K562 (cell line): ENCODE data around the gene RPL7A. TPM values are rescaled to one million over a fixed set of nuclear protein-coding genes. Genes with fewer than 3 reads are reported as not detected.

Source experiments
- BACH1 ChIP-seq: fragments of 200-800 bp; sonication (Bioruptor generic); IDR thresholded peaks from 2 replicates; pipeline ENCODE4 v1.6.1; 2016; ENCODE audit warnings: missing genetic modification characterization, missing compliant biosample characterization
- BHLHE40 ChIP-seq: IDR thresholded peaks from 2 replicates; pipeline ENCODE4 v1.6.1; 2011; ENCODE audit warnings: low read length, improper control_type of control experiment
- CCAR2 ChIP-seq: fragments of 200-400 bp; formaldehyde crosslinking; IDR thresholded peaks from 2 replicates; pipeline ENCODE4 v1.6.1; 2017; ENCODE audit warnings: mild to moderate bottlenecking, low read depth, low read length
- CHD4 ChIP-seq: fragments of 200-600 bp; sonication (generic); IDR thresholded peaks from 3 replicates; pipeline ENCODE4 v1.6.1; 2012; ENCODE audit warnings: low read depth, mild to moderate bottlenecking, mixed read lengths, low read length, inconsistent platforms; ENCODE audit not compliant: insufficient read depth, insufficient replicate concordance, poor library complexity, severe bottlenecking
- CSDE1 ChIP-seq, 2 experiments: fragments of 450-650 bp; IDR thresholded peaks; 2 replicates each; pipeline ENCODE4 v1.6.1; 2016; ENCODE audit warnings: mild to moderate bottlenecking in 1 of 2
- HDAC3 ChIP-seq: fragments of 450-650 bp; IDR thresholded peaks from 2 replicates; pipeline ENCODE4 v1.6.1; 2018; ENCODE audit warnings: borderline replicate concordance, mild to moderate bottlenecking, moderate library complexity; ENCODE audit not compliant: partially characterized antibody
- HIVEP1 ChIP-seq: fragments of 250-450 bp; sonication (Bioruptor Pico); IDR thresholded peaks from 2 replicates; pipeline ENCODE4 v1.4.0; 2020; ENCODE audit warnings: mild to moderate bottlenecking
- MEF2D ChIP-seq: conservative IDR thresholded peaks from 2 replicates; pipeline ENCODE4 v1.6.1; 2016; ENCODE audit warnings: low read depth, missing genetic modification characterization, missing compliant biosample characterization
- MIER1 ChIP-seq: fragments of 450-650 bp; IDR thresholded peaks from 2 replicates; pipeline ENCODE4 v1.6.1; 2016; ENCODE audit warnings: antibody characterized with exemption, mild to moderate bottlenecking, low read depth
- NFYB ChIP-seq: IDR thresholded peaks from 2 replicates; pipeline ENCODE4 v1.6.1; 2011; ENCODE audit warnings: mild to moderate bottlenecking, moderate library complexity; ENCODE audit not compliant: insufficient read length; ENCODE audit errors: extremely low read depth
- NR2F6 ChIP-seq: fragments of 450-650 bp; formaldehyde crosslinking; IDR thresholded peaks from 2 replicates; pipeline ENCODE4 v1.4.0; 2020; ENCODE audit warnings: mild to moderate bottlenecking
- NUFIP1 ChIP-seq: fragments of 450-650 bp; IDR thresholded peaks from 2 replicates; pipeline ENCODE4 v1.6.1; 2018; ENCODE audit not compliant: partially characterized antibody
- PCBP2 ChIP-seq: fragments of 200-400 bp; formaldehyde crosslinking; IDR thresholded peaks from 2 replicates; pipeline ENCODE4 v1.6.1; 2018; ENCODE audit warnings: low read length, low read depth, mild to moderate bottlenecking, moderate library complexity; ENCODE audit not compliant: poor library complexity, severe bottlenecking
- PRPF4 ChIP-seq: fragments of 200-400 bp; formaldehyde crosslinking; IDR thresholded peaks from one replicate; pipeline ENCODE4 v1.6.1; 2017; ENCODE audit warnings: low read length, low read depth, mild to moderate bottlenecking; ENCODE audit not compliant: insufficient read depth, poor library complexity, severe bottlenecking
- PYGO2 ChIP-seq: fragments of 450-650 bp; IDR thresholded peaks from 2 replicates; pipeline ENCODE4 v1.6.1; 2016; ENCODE audit warnings: mild to moderate bottlenecking, missing genetic modification characterization, moderate library complexity, missing compliant biosample characterization
- TARDBP ChIP-seq: fragments of 450-650 bp; IDR thresholded peaks from 2 replicates; pipeline ENCODE4 v1.6.1; 2016
- TSC22D4 ChIP-seq: fragments of 450-650 bp; IDR thresholded peaks from 2 replicates; pipeline ENCODE4 v1.6.1; 2016; ENCODE audit warnings: missing genetic modification characterization, missing biosample characterization, control low read depth
- XRCC3 ChIP-seq: fragments of 450-650 bp; IDR thresholded peaks from 2 replicates; pipeline ENCODE4 v1.6.1; 2017; ENCODE audit warnings: mild to moderate bottlenecking, moderate library complexity
- YBX1 ChIP-seq: fragments of 450-650 bp; IDR thresholded peaks from 2 replicates; pipeline ENCODE4 v1.7.1; 2016; ENCODE audit warnings: mild to moderate bottlenecking
- ZBED1 ChIP-seq: IDR thresholded peaks from 2 replicates; pipeline ENCODE4 v1.6.1; 2014
- ZFP1 ChIP-seq: fragments of 450-650 bp; formaldehyde crosslinking; IDR thresholded peaks from 2 replicates; pipeline ENCODE4 v1.4.0; 2020; ENCODE audit warnings: mild to moderate bottlenecking, mixed read lengths
- polyA plus RNA-seq, 8 experiments: library from polyadenylated mRNA; depleted of rRNA in 4 of 8; stranded (reverse) in 5 of 8; unstranded in 3 of 8; fragments of >200 nt; fragmentation: Nextera tagmentation in 2 of 8; fragmentation: Illumina TruSeq in 1 of 8; extraction: Ambion mirVana in 2 of 8; extraction: Trizol in 1 of 8; gene quantifications; 2 replicates each; pipeline versions ENCODE4 v1.2.1 to v1.2.3, GENCODE V29; 2011 to 2014; ENCODE audit warnings: inconsistent platforms in 1 of 8, missing spikeins in 1 of 8
- total RNA-seq, 7 experiments: library from RNA; depleted of rRNA in 6 of 7; stranded (reverse); fragments of >200 nt in 6 of 7; fragmentation: Illumina TruSeq in 2 of 7; extraction: Trizol in 2 of 7; gene quantifications; 2 replicates each; pipeline versions ENCODE4 v1.2.1 to v1.2.3, GENCODE V29; 2011 to 2021; ENCODE audit warnings: low replicate concordance in 1 of 7
- TF ChIP-seq, protein P1 (sequence below): sonication (generic); formaldehyde crosslinking; IDR thresholded peaks from 2 replicates; pipeline ENCODE4 v1.8.1; 2022; ENCODE audit warnings: missing genetic modification reagents
- TF ChIP-seq, protein P2 (sequence below): IDR thresholded peaks from 2 replicates; pipeline ENCODE4 v1.6.1; 2011; ENCODE audit warnings: borderline replicate concordance, low read depth, mild to moderate bottlenecking, moderate library complexity, low read length; ENCODE audit not compliant: insufficient read depth, poor library complexity, severe bottlenecking

RPL7A gene
- total and polyA plus RNA-seq, 9 of the 15 experiments (the other 6 are each of a cell fraction or from before 2014, with no cell fraction given), result 1,935 to 3,760 (median 2,652) TPM

GRCh38 chr9:133359399-133360175 is 11.6 kb downstream of the RPL7A start (continued):
- TF ChIP-seq, protein P1, sequence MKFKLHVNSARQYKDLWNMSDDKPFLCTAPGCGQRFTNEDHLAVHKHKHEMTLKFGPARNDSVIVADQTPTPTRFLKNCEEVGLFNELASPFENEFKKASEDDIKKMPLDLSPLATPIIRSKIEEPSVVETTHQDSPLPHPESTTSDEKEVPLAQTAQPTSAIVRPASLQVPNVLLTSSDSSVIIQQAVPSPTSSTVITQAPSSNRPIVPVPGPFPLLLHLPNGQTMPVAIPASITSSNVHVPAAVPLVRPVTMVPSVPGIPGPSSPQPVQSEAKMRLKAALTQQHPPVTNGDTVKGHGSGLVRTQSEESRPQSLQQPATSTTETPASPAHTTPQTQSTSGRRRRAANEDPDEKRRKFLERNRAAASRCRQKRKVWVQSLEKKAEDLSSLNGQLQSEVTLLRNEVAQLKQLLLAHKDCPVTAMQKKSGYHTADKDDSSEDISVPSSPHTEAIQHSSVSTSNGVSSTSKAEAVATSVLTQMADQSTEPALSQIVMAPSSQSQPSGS, result no peak
- no peak for TF ChIP-seq NR2F6 (CRISPR knock-in tag)
- TF ChIP-seq MIER1, result no peak
- TF ChIP-seq ZFP1, result no peak
- no peak for TF ChIP-seq MEF2D
- TF ChIP-seq CCAR2, result no peak
- no peak for TF ChIP-seq PCBP2
- no peak for TF ChIP-seq BACH1
- no peak for TF ChIP-seq HIVEP1 (CRISPR knock-in tag)
- TF ChIP-seq NFYB, result no peak
- no peak for TF ChIP-seq CHD4
- TF ChIP-seq TSC22D4 (tag), result no peak
- TF ChIP-seq PRPF4, result no peak
- TF ChIP-seq, protein P2, sequence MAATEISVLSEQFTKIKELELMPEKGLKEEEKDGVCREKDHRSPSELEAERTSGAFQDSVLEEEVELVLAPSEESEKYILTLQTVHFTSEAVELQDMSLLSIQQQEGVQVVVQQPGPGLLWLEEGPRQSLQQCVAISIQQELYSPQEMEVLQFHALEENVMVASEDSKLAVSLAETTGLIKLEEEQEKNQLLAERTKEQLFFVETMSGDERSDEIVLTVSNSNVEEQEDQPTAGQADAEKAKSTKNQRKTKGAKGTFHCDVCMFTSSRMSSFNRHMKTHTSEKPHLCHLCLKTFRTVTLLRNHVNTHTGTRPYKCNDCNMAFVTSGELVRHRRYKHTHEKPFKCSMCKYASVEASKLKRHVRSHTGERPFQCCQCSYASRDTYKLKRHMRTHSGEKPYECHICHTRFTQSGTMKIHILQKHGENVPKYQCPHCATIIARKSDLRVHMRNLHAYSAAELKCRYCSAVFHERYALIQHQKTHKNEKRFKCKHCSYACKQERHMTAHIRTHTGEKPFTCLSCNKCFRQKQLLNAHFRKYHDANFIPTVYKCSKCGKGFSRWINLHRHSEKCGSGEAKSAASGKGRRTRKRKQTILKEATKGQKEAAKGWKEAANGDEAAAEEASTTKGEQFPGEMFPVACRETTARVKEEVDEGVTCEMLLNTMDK, result no peak
- TF ChIP-seq PYGO2 (tag), result no peak
- no peak for TF ChIP-seq TARDBP
- TF ChIP-seq HDAC3, result no peak
- TF ChIP-seq BHLHE40, result peak; percentile 89
- no peak for TF ChIP-seq YBX1
- no peak for TF ChIP-seq NUFIP1
- no peak for TF ChIP-seq CSDE1 (IDR thresholded peaks at IDR 0.05)
- TF ChIP-seq XRCC3, result no peak
- TF ChIP-seq ZBED1, result no peak
